ENCODE data around the gene PADI3. TPM values are rescaled to one million over a fixed set of nuclear protein-coding genes. Genes with fewer than 3 reads are reported as not detected.

Gene PADI3
- polyA plus RNA-seq, 1 donor (not counting 4 experiments of a cell fraction or from before 2014, with no cell fraction given) = 6.1 TPM

- Histone ChIP-seq H3K36me3 (ENCODE audit: control insufficient read depth in 2 of 2, extremely low read depth in 1 of 2, insufficient read depth in 2 of 2, low read length in 2 of 2) (no peaks in the 10 kb centered on the region), H3K4me3 (ENCODE audit: control insufficient read depth in 2 of 3, extremely low read depth in 1 of 3, insufficient read depth in 2 of 3, low read depth in 1 of 3, low read length in 3 of 3) (no peak overlapping the region), H3K9ac (ENCODE audit: control insufficient read depth, extremely low read depth, insufficient read depth, low read length) (no peak overlapping the region), H3K27me3 (ENCODE audit: control insufficient read depth, extremely low read depth, insufficient read depth, low read length) (no peaks in the 10 kb centered on the region), H3K27ac (ENCODE audit: control insufficient read depth, insufficient read depth, low read length) (no peak overlapping the region), H3K9me3 (ENCODE audit: control insufficient read depth, low read depth, low read length) (no peaks in the 10 kb centered on the region), H3K79me2 (ENCODE audit: control insufficient read depth, insufficient read depth, low read length) (no peaks in the 10 kb centered on the region), H4K20me1 (ENCODE audit: control insufficient read depth, extremely low read depth, insufficient read depth, low read length) (no peaks in the 10 kb centered on the region), H2AFZ (ENCODE audit: control insufficient read depth, low read length) (no peak overlapping the region), H3K9me1 (ENCODE audit: control insufficient read depth, extremely low read depth, insufficient read depth, low read length) (no peaks in the 10 kb centered on the region), H3K4me2 (ENCODE audit: control insufficient read depth, extremely low read depth, insufficient read depth, low read depth, low read length) (no peak overlapping the region), H3K4me1 (ENCODE audit: control insufficient read depth, extremely low read depth, insufficient read depth, low read length) (peaks cover 54% of the 10 kb centered on the region)
- FAIRE-seq (peak; percentile 58), DNase-seq (ENCODE audit: low read depth, low spot score) (no peak)
- dilution Hi-C loops (cut with MboI; ENCODE audit: extremely low pct_ligation_motif_present, low sequenced_read_pairs) = no loop called here
- TF ChIP-seq EZH2 (IDR thresholded peaks at IDR 0.05; ENCODE audit: low read length) (no peak), CTCF (optimal IDR thresholded peaks at IDR 0.05 in 1 of 3, IDR thresholded peaks at IDR 0.05 in 1 of 3, conservative IDR thresholded peaks at IDR 0.05 in 1 of 3; ENCODE audit: extremely low read depth in 1 of 3, insufficient read depth in 2 of 3, low read length in 3 of 3) (no peak)
These were observed 41.7 kb downstream of the PADI3 start for GRCh38 chr1:17290553-17290952.

DNA sequence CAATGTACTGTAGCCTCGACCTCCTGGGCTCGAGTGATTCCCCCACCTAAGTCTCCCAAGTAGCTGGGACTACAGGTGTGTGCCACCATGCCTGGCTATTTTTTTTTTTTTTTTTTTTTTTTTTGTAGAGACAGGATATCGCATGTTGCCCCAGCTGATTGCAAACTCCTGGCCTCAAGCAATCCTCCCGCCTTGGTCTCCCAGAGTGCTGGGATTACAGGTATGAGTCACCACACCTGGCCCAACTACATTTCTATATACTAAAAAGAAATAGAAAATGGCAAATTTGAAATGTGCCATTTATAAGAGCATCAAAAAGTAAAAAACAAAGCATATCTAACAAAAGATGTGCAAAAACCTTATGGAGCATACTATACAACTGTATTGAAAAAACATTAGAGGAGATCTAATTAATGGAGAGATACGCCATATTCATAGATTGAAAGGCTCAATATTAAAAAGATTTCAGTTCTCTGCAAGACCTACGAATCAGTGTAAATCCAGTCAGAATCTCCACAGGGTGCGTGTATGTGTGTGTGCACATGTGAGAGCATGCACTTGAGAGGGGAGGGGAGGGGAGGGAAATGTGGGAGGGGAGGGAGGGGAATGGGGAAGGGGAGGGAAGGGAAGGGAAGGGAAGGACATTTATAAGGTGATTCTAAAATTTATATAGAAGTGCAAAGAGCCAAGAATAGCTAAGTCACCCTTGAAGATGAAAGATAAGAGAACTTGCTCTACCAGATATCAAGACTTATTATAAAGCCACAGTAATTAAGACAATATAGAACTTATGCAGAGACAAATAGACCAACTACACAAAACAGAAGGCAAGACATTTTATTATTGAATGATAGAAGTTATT lies 43.6 kb downstream of the PADI3 start:
- H3K36me3 ChIP-seq (ENCODE audit: control insufficient read depth in 2 of 2, extremely low read depth in 1 of 2, insufficient read depth in 2 of 2, low read length in 2 of 2) = no peaks in the 10 kb centered on the region
- peak overlapping the region; percentile 58 for H3K4me2 ChIP-seq (ENCODE audit: control insufficient read depth, extremely low read depth, insufficient read depth, low read depth, low read length)
- H3K27me3 ChIP-seq (ENCODE audit: control insufficient read depth, extremely low read depth, insufficient read depth, low read length) = no peaks in the 10 kb centered on the region
- no peak overlapping the region for H2AFZ ChIP-seq (ENCODE audit: control insufficient read depth, low read length)
- peaks cover 46% of the 10 kb centered on the region for H3K4me1 ChIP-seq (ENCODE audit: control insufficient read depth, extremely low read depth, insufficient read depth, low read length)
- no peak overlapping the region for H3K9ac ChIP-seq (ENCODE audit: control insufficient read depth, extremely low read depth, insufficient read depth, low read length)
- TF ChIP-seq EZH2 (IDR thresholded peaks at IDR 0.05; ENCODE audit: low read length) (no peak), CTCF (optimal IDR thresholded peaks at IDR 0.05 in 1 of 3, IDR thresholded peaks at IDR 0.05 in 1 of 3, conservative IDR thresholded peaks at IDR 0.05 in 1 of 3; ENCODE audit: extremely low read depth in 1 of 3, insufficient read depth in 2 of 3, low read length in 3 of 3) (no peak)
- H3K4me3 ChIP-seq (ENCODE audit: control insufficient read depth in 2 of 3, extremely low read depth in 1 of 3, insufficient read depth in 2 of 3, low read depth in 1 of 3, low read length in 3 of 3) = no peak overlapping the region
- H3K79me2 ChIP-seq (ENCODE audit: control insufficient read depth, insufficient read depth, low read length) = no peaks in the 10 kb centered on the region
- H4K20me1 ChIP-seq (ENCODE audit: control insufficient read depth, extremely low read depth, insufficient read depth, low read length) = no peaks in the 10 kb centered on the region
- H3K9me1 ChIP-seq (ENCODE audit: control insufficient read depth, extremely low read depth, insufficient read depth, low read length) = no peaks in the 10 kb centered on the region
- DNase-seq (ENCODE audit: low read depth, low spot score) = no peak
- peak overlapping the region; percentile 38 for H3K27ac ChIP-seq (ENCODE audit: control insufficient read depth, insufficient read depth, low read length)
- peak; percentile 44 for FAIRE-seq
- dilution Hi-C loops (cut with MboI; ENCODE audit: extremely low pct_ligation_motif_present, low sequenced_read_pairs) = no loop called here
- H3K9me3 ChIP-seq (ENCODE audit: control insufficient read depth, low read depth, low read length) = no peaks in the 10 kb centered on the region
